Measurements from ENCODE around the gene RALGAPB.

GRCh38 chr20:38583306-38583705 lies 110.7 kb downstream of the RALGAPB start:
- TF ChIP-seq CTCF (optimal IDR thresholded peaks at IDR 0.05 in 1 of 3, IDR thresholded peaks at IDR 0.05 in 1 of 3, conservative IDR thresholded peaks at IDR 0.05 in 1 of 3; ENCODE audit: extremely low read depth in 1 of 3, insufficient read depth in 2 of 3, low read length in 3 of 3) (no peak), EZH2 (IDR thresholded peaks at IDR 0.05; ENCODE audit: low read length) (no peak)

All from keratinocyte (primary cell).